H9 (cell line): Measurements from ENCODE around the gene C1RL. TPM values are rescaled to one million over a fixed set of nuclear protein-coding genes. Genes with fewer than 3 reads are reported as not detected.
"Not testable (repeated sequence)": the region's sequence is repeated elsewhere in the genome, so short reads cannot be mapped to it uniquely, and the experiment has no call there.

Experiments used
- DNase-seq: peaks from one replicate; pipeline ENCODE4 v3.0.0-alpha.2; 2017
- H2AFZ ChIP-seq: one replicate; pipeline ENCODE4 v1.6.1; 2013; ENCODE audit warnings: mild to moderate bottlenecking, low read length, control low read depth, moderate library complexity
- H2AK5ac ChIP-seq: 2 replicates; pipeline ENCODE4 v1.6.1; 2013; ENCODE audit warnings: low read length, control low read depth, mixed read lengths; ENCODE audit not compliant: insufficient read length
- H2BK120ac ChIP-seq: one replicate; pipeline ENCODE4 v1.6.1; 2013; ENCODE audit warnings: low read depth, mild to moderate bottlenecking, low read length, control low read depth, inconsistent platforms; ENCODE audit not compliant: poor library complexity, severe bottlenecking
- H2BK12ac ChIP-seq: 2 replicates; pipeline ENCODE4 v1.6.1; 2013; ENCODE audit warnings: low read length, control low read depth, mixed read lengths, low read depth; ENCODE audit not compliant: insufficient read length
- H2BK15ac ChIP-seq: 2 replicates; pipeline ENCODE4 v1.6.1; 2013; ENCODE audit warnings: low read depth, low read length, control low read depth
- H2BK20ac ChIP-seq: one replicate; pipeline ENCODE4 v1.6.1; 2013; ENCODE audit warnings: low read depth, mild to moderate bottlenecking, low read length, control low read depth, inconsistent platforms; ENCODE audit not compliant: poor library complexity, severe bottlenecking
- H2BK5ac ChIP-seq: 2 replicates; pipeline ENCODE4 v1.6.1; 2013; ENCODE audit warnings: low read length, control low read depth, mixed read lengths; ENCODE audit not compliant: insufficient read length
- H3K14ac ChIP-seq: 2 replicates; pipeline ENCODE4 v1.6.1; 2013; ENCODE audit warnings: low read length, control low read depth; ENCODE audit not compliant: insufficient read depth
- H3K18ac ChIP-seq: 2 replicates; pipeline ENCODE4 v1.6.1; 2013; ENCODE audit warnings: low read depth, mild to moderate bottlenecking, mixed read lengths, low read length, control low read depth; ENCODE audit not compliant: insufficient read length
- H3K23ac ChIP-seq: 2 replicates; pipeline ENCODE4 v1.6.1; 2013; ENCODE audit warnings: low read length, control low read depth, mixed read lengths, low read depth; ENCODE audit not compliant: insufficient read length
- H3K23me2 ChIP-seq: 2 replicates; pipeline ENCODE4 v1.6.1; 2013; ENCODE audit warnings: low read depth, mild to moderate bottlenecking, mixed read lengths, low read length, control low read depth; ENCODE audit not compliant: insufficient read length, poor library complexity, severe bottlenecking
- H3K27ac ChIP-seq: 2 replicates; pipeline ENCODE4 v1.5.1; 2013; ENCODE audit warnings: low read length, control low read depth, mixed read lengths, low read depth; ENCODE audit not compliant: insufficient read length
- H3K27me3 ChIP-seq: 2 replicates; pipeline ENCODE4 v1.6.1; 2013; ENCODE audit warnings: low read length, control low read depth, inconsistent platforms; ENCODE audit not compliant: insufficient read depth
- H3K4ac ChIP-seq: 2 replicates; pipeline ENCODE4 v1.6.1; 2013; ENCODE audit warnings: low read depth, mild to moderate bottlenecking, control low read depth, inconsistent platforms, low read length, moderate library complexity
- H3K4me1 ChIP-seq: 2 replicates; pipeline ENCODE4 v1.6.1; 2013; ENCODE audit warnings: low read length, control low read depth, inconsistent platforms; ENCODE audit not compliant: insufficient read depth
- H3K4me2 ChIP-seq: 2 replicates; pipeline ENCODE4 v1.6.1; 2013; ENCODE audit warnings: low read length, control low read depth, mixed read lengths; ENCODE audit not compliant: insufficient read length, insufficient read depth
- H3K56ac ChIP-seq: 2 replicates; pipeline ENCODE4 v1.6.1; 2013; ENCODE audit warnings: low read depth, mild to moderate bottlenecking, mixed read lengths, low read length, control low read depth; ENCODE audit not compliant: insufficient read length
- H3K79me1 ChIP-seq: 2 replicates; pipeline ENCODE4 v1.6.1; 2013; ENCODE audit warnings: low read depth, mild to moderate bottlenecking, moderate library complexity, low read length, control low read depth, inconsistent platforms; ENCODE audit not compliant: insufficient read depth, poor library complexity, severe bottlenecking
- H3K79me2 ChIP-seq: 2 replicates; pipeline ENCODE4 v1.6.1; 2013; ENCODE audit warnings: low read length, control low read depth, inconsistent platforms; ENCODE audit not compliant: insufficient read depth
- H3K9ac ChIP-seq: 2 replicates; pipeline ENCODE4 v1.6.1; 2013; ENCODE audit warnings: low read length, control low read depth, mixed read lengths; ENCODE audit not compliant: insufficient read length; ENCODE audit errors: extremely low read depth
- H3K9me3 ChIP-seq: one replicate; pipeline ENCODE4 v1.6.1; 2013; ENCODE audit warnings: low read depth, low read length, inconsistent platforms; ENCODE audit not compliant: control insufficient read depth
- H3T11ph ChIP-seq: one replicate; pipeline ENCODE4 v1.6.1; 2013; ENCODE audit warnings: mild to moderate bottlenecking, low read length, control low read depth, inconsistent platforms
- H4K20me1 ChIP-seq: one replicate; pipeline ENCODE4 v1.6.1; 2013; ENCODE audit not compliant: control insufficient read depth, insufficient read length, insufficient read depth
- H4K5ac ChIP-seq: 2 replicates; pipeline ENCODE4 v1.6.1; 2013; ENCODE audit warnings: low read depth, mild to moderate bottlenecking, mixed read lengths, low read length, control low read depth; ENCODE audit not compliant: insufficient read length
- H4K8ac ChIP-seq: replicated peaks from 2 replicates; pipeline ENCODE4 v1.6.1; 2013; ENCODE audit warnings: low read length, control low read depth, mixed read lengths, low read depth; ENCODE audit not compliant: insufficient read length
- H4K91ac ChIP-seq: 2 replicates; pipeline ENCODE4 v1.6.1; 2013; ENCODE audit warnings: low read depth, mild to moderate bottlenecking, moderate library complexity, mixed read lengths, low read length, control low read depth; ENCODE audit not compliant: insufficient read length
- H3K27ac Mint-ChIP-seq, 3 experiments: 2 replicates in 2 of 3; 3 replicates in 1 of 3; pipeline ENCODE4 v1.8.0; 2020 to 2021; ENCODE audit warnings: mixed read lengths in 3 of 3, mild to moderate bottlenecking in 1 of 3, moderate library complexity in 1 of 3
- H3K27me3 Mint-ChIP-seq: 2 replicates; pipeline ENCODE4 v1.8.0; 2021; ENCODE audit warnings: low read depth, mild to moderate bottlenecking, moderate library complexity, mixed read lengths
- H3K36me3 Mint-ChIP-seq, 3 experiments: 2 replicates in 2 of 3; 3 replicates in 1 of 3; pipeline ENCODE4 v1.8.0; 2020 to 2021; ENCODE audit warnings: low read depth in 3 of 3, mixed read lengths in 3 of 3; ENCODE audit not compliant: insufficient read depth in 1 of 3
- H3K4me1 Mint-ChIP-seq, 2 experiments: 2 replicates each; pipeline ENCODE4 v1.8.0; 2020; ENCODE audit warnings: mixed read lengths in 2 of 2
- H3K4me3 Mint-ChIP-seq, 2 experiments: 2 replicates in 1 of 2; 3 replicates in 1 of 2; pipeline ENCODE4 v1.8.0; 2020 to 2021; ENCODE audit warnings: mild to moderate bottlenecking in 2 of 2, mixed read lengths in 2 of 2, moderate library complexity in 1 of 2
- H3K9me3 Mint-ChIP-seq, 2 experiments: 2 replicates in 1 of 2; 3 replicates in 1 of 2; pipeline ENCODE4 v1.8.0; 2020; ENCODE audit warnings: mild to moderate bottlenecking in 2 of 2, mixed read lengths in 2 of 2, moderate library complexity in 1 of 2
- WGBS: extraction: QIAGEN DNeasy Blood & Tissue Kit; methylation state at CpG from one replicate; pipeline ENCODE4 v1.1.7; 2013; ENCODE audit warnings: missing lambda C conversion rate, low lambda C conversion rate, mixed read lengths; ENCODE audit not compliant: insufficient read length; ENCODE audit errors: extremely low coverage; 5-methylcytosine and 5-hydroxymethylcytosine counted together
- total RNA-seq: library from RNA; stranded (reverse); gene quantifications from 2 replicates; pipeline ENCODE4 v1.2.1, GENCODE V29; 2021
- TF ChIP-seq, protein P1 (sequence below): fragments of 200-600 bp; sonication (generic); conservative IDR thresholded peaks from 3 replicates; pipeline ENCODE4 v1.8.0; 2021; ENCODE audit warnings: antibody characterized with exemption, mild to moderate bottlenecking

C1RL gene
- total RNA-seq, 1 experiment from 2014 or later = 15.1 TPM

DNA sequence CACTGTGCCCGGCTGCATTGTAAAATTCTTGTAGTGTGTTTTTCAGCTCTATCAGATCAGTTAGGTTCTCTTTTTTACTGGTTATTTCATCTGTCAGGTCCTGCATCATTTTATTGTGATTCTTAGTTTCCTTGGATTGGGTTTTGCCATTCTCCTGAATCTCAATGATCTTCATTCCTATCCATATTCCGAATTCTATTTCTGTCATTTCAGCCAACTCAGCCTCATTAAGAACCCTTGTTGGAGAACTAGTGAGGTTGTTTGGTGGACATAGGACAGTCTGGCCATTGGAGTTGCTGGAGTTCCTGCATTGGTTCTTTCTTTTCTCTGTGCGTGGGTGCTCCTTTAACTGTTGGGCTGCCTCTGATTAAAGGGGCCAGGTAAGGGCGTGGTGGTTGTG is 54.1 kb downstream of the C1RL start:
- no peak overlapping the region for H2BK120ac ChIP-seq
- no peak overlapping the region for H4K5ac ChIP-seq
- no peaks in the 10 kb centered on the region for H3K27me3 ChIP-seq
- no peak overlapping the region for H3K4me2 ChIP-seq
- H3K36me3 Mint-ChIP-seq = no peaks in the 10 kb centered on the region
- no peak overlapping the region for H4K91ac ChIP-seq
- no peak overlapping the region for H3K27ac Mint-ChIP-seq
- TF ChIP-seq, protein P1, sequence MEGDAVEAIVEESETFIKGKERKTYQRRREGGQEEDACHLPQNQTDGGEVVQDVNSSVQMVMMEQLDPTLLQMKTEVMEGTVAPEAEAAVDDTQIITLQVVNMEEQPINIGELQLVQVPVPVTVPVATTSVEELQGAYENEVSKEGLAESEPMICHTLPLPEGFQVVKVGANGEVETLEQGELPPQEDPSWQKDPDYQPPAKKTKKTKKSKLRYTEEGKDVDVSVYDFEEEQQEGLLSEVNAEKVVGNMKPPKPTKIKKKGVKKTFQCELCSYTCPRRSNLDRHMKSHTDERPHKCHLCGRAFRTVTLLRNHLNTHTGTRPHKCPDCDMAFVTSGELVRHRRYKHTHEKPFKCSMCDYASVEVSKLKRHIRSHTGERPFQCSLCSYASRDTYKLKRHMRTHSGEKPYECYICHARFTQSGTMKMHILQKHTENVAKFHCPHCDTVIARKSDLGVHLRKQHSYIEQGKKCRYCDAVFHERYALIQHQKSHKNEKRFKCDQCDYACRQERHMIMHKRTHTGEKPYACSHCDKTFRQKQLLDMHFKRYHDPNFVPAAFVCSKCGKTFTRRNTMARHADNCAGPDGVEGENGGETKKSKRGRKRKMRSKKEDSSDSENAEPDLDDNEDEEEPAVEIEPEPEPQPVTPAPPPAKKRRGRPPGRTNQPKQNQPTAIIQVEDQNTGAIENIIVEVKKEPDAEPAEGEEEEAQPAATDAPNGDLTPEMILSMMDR = no peak
- H3T11ph ChIP-seq = no peak overlapping the region
- no peak overlapping the region for H3K4me3 Mint-ChIP-seq
- no peak overlapping the region for H3K9ac ChIP-seq
- no peaks in the 10 kb centered on the region for H3K9me3 ChIP-seq
- H3K14ac ChIP-seq = no peak overlapping the region
- H3K27ac ChIP-seq = no peak overlapping the region
- DNase-seq = no peak
- H3K23ac ChIP-seq = no peak overlapping the region
- no peak overlapping the region for H2AK5ac ChIP-seq
- H3K9me3 Mint-ChIP-seq = peaks cover 0 to 5% of the 10 kb centered on the region in 2 experiments; a peak in 2 of 5 replicates
- H3K79me2 ChIP-seq = no peaks in the 10 kb centered on the region
- no peak overlapping the region for H2BK15ac ChIP-seq
- no peaks in the 10 kb centered on the region for H3K23me2 ChIP-seq
- no peak overlapping the region for H2BK20ac ChIP-seq
- no peak overlapping the region for H2BK5ac ChIP-seq
- no peaks in the 10 kb centered on the region for H4K20me1 ChIP-seq
- H3K4ac ChIP-seq = no peak overlapping the region
- no peak overlapping the region for H4K8ac ChIP-seq
- H3K27me3 Mint-ChIP-seq = peaks cover 10% of the 10 kb centered on the region
- no peaks in the 10 kb centered on the region for H3K79me1 ChIP-seq
- H2BK12ac ChIP-seq = no peak overlapping the region
- no peak overlapping the region for H2AFZ ChIP-seq
- H3K4me1 Mint-ChIP-seq = 0 out of 4 replicates have a peak, but pooled peaks cover 0 to under 1% of the 10 kb centered on the region in 2 experiments
- no peak overlapping the region for H3K18ac ChIP-seq
- H3K4me1 ChIP-seq = no peaks in the 10 kb centered on the region
- H3K56ac ChIP-seq = no peak overlapping the region
- no CpG with 5 or more reads among the region's 4 CpGs for WGBS

DNA sequence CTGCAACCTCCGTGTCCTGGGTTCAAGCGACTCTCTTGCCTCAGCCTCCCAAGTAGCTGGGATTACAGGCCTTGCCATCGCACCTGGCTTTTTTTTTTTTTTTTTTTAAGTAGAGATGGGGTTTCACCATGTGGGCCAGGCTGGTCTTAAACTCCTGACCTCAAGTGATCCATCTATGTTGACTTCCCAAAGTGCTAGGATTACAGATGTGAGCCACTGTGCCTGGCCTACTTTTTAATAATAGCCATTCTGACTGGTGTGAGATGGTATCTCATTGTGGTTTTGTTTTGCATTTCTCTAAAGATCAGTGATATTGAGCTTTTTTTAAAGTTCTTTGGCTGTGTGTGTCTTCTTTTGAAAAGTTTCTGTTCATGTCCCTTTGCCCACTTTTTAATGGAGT is 59.0 kb downstream of the C1RL start:
- not testable (repeated sequence) for H2BK12ac ChIP-seq, H3K18ac ChIP-seq, H3K27me3 ChIP-seq, H3K27ac Mint-ChIP-seq, H3K27me3 Mint-ChIP-seq, H3K36me3 Mint-ChIP-seq, H3K4me1 Mint-ChIP-seq, H3K4me2 ChIP-seq, H3K4me3 Mint-ChIP-seq, H3K23ac ChIP-seq, H4K91ac ChIP-seq, H2BK15ac ChIP-seq, H3K27ac ChIP-seq, H3K79me1 ChIP-seq, H3K56ac ChIP-seq, H2BK5ac ChIP-seq, H3T11ph ChIP-seq, H3K9ac ChIP-seq, H2BK20ac ChIP-seq, H3K9me3 Mint-ChIP-seq, H4K20me1 ChIP-seq, H2AFZ ChIP-seq, H3K79me2 ChIP-seq, H3K4ac ChIP-seq, H3K14ac ChIP-seq, H4K8ac ChIP-seq, H4K5ac ChIP-seq, H3K9me3 ChIP-seq, H2AK5ac ChIP-seq, H3K23me2 ChIP-seq, DNase-seq, H3K4me1 ChIP-seq, H2BK120ac ChIP-seq
- no CpG with 5 or more reads among the region's 3 CpGs for WGBS
